Left renal pelvis (tissue), 4 donors: ENCODE measurements around the gene CGB3. TPM values are rescaled to one million over a fixed set of nuclear protein-coding genes. Genes with fewer than 3 reads are reported as not detected.

ENCODE experiments used
- DNase-seq, 4 donors: peaks; one replicate each; pipeline ENCODE4 v3.0.0-alpha.2; 2013; ENCODE audit warnings: low read depth in 4 of 4, low spot score in 3 of 4
- polyA plus RNA-seq, 4 donors: library from polyadenylated mRNA; unstranded; fragments of 120-200 nt; gene quantifications; one replicate each; pipeline ENCODE4 v1.2.1, GENCODE V29; 2013; ENCODE audit not compliant: insufficient read length in 4 of 4

CGB3 gene
- polyA plus RNA-seq, 4 donors = 0.26 TPM; not detected in 3

DNA sequence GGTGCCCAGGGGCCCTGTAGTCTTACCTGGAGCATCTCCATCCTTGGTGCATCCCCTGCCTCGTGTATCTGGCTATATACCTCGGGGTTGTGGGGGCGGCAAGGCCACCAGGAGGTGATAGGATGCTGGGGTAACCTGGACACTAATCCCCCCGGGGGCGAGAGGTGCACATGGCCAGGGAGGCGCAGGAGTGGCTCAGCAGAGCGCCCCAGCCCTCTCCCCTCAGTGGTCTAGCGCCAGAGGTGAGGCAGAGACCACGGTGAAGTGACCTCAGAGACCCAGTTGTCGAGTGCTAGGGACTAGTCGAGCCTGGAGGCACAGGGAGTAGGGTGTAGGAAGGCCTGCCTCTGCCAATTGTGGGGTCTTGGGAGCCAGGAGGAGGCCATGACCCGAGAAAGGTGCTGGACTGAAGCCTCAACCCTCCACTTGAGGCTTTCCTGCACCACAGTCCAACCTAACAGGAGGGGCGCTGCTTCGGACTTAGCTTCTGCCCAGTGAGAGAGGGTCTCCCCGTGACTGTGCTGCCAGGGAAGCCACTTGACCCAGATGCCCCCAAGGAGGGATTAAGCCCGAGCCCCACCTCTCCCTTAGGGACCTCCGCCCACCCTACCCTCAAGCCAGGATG lies 7.0 kb downstream of the CGB3 start, which contains the start of gene LHB:
LHB (minus strand) TSS at position 51 of the 625 bp plus-strand sequence; CDS start at position 41, 10 bp downstream.
- no peak for DNase-seq

DNA sequence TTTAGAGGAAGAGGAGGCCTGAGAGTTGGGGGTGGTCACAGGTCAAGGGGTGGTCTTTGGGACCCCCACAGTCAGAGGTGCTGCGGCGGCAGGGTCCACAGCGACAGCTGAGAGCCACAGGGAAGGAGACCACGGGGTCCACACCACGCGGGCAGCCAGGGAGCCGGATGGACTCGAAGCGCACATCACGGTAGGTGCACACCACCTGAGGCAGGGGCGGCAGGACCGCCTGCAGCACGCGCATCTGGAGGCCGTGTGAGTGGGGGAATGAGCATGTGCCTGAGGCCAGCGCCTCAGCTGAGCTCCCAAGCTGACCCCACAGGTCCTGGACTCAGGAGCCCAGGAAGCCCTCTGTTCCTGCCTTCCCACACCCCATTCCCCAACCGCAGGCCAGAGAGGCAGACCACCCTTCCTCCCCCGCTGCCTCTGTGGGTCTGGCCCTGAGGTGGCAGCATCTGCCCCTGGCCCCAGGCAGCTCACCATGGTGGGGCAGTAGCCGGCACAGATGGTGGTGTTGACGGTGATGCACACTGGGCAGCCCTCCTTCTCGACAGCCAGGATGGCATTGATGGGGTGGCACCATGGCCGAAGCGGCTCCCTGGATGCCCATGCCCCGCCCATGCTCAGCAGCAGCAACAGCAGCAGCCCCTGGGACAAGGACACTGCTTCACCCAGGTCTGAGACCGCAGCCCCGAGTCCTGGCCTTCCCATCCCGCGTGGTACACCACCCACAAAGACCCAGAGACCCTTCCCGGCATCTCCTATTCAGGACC lies 7.9 kb downstream of the CGB3 start:
- DNase-seq = no peak

DNA sequence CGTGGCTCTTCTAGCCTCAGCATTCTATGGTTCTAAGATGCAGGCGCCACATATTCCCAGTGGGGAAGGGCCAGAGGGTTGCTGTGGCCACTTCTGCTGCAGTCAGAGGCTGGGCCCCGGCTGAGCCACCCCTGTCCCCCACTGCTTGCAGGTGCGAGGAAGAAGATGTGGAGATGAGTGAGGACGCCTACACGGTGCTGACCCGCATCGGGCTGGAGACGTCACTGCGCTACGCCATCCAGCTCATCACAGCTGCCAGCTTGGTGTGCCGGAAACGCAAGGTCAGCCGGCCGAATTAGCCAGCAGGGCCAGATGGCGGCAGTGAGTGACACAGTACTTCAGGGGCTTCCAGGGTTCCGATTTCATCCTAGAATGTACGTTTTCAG lies 9.3 kb downstream of the CGB3 start:
- no peak for DNase-seq

DNA sequence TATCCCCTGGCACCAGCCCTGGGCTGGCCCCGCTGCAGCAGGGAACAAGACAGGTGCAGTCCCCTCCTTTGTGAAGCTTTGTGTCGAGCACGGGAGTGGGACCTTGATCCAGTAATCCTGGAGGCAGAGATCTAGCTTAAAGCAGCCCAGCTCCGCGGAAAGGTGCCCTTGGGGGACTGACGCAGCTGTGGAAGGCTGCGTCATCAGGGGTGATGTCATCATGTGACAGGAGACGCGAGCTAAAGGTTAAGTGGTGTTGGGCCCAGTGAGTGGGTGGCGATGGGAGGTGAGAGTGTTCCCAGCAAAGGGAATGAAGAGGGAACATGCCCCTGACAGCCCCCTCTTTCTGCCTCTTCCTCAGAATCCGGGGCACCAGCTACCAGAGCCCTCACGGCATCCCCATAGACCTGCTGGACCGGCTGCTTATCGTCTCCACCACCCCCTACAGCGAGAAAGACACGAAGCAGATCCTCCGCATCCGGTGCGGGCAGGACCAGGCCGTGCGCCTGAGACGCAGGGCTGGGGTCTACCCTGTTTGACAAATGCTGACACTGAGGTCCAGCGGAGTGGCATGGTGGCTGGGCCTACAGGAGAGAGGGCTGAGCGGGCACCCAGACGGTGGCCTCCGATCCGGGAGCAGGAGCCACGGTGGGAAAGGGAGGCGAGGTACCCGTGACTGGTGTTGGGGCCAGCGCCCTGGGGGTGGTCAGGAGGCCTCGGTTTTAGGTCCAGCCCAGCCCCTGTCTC lies 9.8 kb downstream of the CGB3 start:
- no peak for DNase-seq

DNA sequence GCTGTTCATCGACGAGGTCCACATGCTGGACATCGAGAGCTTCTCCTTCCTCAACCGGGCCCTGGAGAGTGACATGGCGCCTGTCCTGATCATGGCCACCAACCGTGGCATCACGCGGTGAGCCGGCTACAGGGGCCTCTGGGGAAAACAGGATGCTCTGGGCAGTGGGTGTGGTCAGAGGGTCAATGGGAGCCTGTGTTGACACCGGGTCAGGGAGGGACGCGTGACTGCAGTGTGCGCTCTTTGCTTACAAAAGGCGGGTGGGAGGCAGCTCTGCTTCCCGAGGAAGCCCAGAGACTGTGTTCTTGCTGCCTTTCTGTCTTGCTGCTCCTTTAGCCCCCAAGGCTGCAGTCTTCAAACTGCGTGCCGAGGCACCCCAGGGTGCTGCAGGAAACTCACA lies 12.9 kb downstream of the CGB3 start:
- DNase-seq = no peak

DNA sequence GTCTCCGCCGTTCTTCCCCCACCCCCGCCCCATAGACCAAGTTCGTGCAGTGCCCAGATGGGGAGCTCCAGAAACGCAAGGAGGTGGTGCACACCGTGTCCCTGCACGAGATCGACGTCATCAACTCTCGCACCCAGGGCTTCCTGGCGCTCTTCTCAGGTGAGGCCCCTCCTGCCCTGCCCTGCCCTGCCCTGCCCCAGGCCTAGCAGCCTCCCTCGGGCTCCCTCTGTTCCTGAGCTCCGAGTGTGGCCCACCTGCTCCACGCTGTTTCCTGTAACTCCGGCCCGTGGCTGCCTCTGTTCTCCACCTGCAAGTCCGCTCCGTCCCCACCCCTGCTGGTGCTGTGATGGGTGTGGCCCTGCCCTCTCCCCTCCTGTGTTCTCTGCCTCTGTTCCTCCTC lies 13.7 kb downstream of the CGB3 start:
- DNase-seq = no peak

DNA sequence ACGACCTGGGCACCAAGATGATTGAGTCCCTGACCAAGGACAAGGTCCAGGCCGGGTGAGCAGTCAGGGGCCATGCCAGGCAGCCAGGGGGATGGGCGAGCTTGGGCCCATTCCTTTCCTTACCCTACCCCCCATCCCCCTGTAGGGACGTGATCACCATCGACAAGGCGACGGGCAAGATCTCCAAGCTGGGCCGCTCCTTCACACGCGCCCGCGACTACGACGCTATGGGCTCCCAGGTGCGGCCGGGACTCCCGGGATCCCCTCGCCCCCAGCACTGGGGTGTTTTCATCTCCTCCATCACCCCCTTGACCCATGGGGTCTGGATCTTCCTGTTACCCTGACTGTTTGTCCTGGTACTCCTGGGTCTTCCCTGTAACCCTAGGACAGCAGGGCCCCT lies 14.3 kb downstream of the CGB3 start:
- DNase-seq = no peak

DNA sequence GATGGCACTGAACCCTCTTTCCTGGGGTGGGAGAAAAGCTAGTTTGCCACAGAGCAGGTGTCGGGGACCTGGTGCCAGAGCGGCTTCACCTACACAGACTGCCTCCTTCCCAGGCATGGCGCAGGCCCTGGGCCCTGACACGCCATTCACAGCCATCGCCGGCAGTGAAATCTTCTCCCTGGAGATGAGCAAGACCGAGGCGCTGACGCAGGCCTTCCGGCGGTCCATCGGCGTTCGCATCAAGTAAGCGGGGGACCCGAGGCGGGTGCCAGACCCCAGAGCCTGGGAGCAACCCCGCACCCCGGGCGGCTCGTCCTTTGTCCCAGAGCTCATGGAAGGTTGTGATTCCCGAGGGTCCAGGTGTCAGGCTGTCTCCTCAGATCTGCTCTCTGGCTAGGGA lies 17.2 kb downstream of the CGB3 start:
- DNase-seq = no peak

DNA sequence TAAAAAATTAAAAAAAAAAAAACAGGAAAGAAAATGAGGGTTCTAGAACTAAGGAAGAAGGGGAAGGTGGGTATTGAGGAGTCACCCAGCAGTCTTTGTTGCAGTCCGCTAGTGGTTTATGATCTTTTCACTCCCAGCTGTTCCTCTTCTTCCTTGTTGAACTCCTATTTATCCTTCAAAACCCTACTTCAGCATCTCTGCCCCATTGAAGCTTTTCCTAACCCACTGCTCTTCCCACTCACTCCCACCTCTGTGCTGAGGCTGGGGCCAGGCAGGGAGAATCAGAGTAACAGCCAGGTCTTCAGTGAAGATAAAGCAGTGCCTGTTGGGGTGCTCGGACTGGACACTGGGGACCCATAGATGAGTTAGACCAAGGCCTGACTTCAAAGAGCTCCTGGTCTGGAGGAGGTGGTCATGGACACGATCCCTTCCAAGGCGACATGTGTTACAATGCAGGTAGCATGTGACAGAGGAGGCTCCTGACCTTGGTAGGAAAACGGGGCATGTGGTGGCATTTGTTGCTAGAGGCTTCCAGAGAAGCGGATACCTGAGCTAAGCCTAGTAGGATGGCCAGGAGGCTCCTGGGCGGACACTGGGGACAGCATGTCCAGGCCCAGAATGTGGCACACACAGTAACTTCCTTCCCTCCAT lies 19.0 kb downstream of the CGB3 start:
- DNase-seq = no peak

DNA sequence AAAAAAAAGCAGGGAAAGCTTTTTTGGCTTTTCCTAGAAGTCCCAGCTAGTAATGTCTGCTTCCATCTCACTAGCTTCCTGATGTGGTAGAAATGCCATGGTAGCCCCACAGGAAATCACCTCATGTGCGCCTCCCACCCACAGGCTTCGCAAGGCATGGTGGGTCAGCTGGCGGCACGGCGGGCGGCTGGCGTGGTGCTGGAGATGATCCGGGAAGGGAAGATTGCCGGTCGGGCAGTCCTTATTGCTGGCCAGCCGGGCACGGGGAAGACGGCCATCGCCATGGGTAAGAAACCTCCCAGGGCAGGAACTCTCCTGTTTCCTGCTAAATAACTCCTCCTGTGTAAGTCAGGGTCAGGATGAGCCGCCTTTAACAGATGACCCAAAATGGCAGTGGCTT lies 20.0 kb downstream of the CGB3 start:
- DNase-seq = no peak

DNA sequence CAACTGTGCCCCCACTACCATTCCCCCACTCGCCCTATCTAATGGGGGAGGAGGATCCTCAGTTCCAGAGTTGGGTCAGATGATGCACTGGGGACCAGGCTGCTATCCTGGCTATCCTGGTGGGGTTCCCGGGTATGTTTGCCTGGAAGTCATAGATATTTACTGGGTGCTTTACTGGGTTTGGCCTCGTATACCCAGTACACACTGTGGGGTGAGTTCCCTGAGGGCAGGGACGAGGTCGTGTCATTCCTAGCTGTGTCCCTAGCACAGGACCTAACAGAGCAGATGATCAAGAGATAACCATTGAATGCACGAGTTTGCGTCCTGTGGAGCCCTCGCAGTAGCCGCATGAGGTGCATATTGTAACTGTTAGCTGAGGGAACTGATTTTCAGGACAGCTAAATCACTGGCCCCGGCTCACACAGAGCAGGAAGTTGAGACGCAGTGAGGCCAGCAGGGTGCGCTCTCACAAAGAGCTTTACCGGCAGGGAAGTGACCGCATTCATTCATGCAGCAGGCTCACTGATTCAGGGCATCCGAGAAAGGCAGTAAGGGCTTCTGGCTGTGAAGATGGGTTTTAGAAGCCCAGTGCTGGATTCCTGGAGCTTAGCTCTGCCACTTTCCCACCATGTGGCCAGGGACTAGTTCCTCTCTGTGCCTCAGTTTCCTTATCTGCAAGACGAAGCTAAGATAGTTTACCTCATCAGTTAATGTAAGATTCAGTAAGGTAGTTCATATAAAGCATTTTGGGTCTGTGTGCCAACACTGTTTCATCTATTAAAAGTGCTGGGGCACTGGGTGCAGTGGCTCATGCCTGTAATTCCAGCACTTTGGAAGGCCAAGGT lies 24.4 kb downstream of the CGB3 start:
- no peak for DNase-seq

DNA sequence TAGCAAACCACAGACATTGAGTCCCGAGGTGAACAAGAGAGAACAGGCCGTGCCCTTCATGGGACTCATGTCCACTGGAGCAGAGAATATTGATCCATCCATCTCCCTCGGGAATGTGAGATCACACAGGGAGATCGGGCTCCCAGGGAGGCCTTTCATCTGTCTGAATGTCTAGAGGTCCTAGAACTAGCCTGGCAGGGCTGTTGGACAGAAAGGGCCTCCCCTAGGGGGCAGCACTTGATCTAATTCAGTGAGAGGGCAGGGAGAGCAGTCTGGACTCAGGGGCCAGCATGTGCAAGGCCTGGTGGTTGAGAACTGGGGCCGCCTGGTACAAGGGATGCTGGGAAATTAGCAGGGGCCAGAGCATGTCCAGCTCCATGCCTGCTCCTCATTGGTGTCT lies 26.2 kb downstream of the CGB3 start:
- DNase-seq = no peak

DNA sequence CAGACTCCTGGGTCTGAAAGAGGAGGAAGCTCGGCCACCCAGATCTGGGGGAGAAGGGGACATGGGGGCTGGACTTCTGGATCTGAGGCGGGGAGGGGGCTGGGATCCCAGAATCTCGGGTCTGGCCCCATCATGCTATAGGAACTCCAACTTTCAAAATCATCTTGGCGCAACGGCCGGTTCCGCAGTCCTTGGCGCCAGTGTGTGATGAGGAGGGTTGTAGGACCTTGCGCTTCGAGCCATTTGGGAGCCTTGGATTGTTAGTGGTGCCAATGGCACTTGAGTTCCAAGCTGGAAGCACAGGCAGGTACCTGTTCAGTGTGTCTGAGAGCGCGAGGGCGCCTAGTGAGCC lies 30.1 kb downstream of the CGB3 start:
- no peak for DNase-seq

DNA sequence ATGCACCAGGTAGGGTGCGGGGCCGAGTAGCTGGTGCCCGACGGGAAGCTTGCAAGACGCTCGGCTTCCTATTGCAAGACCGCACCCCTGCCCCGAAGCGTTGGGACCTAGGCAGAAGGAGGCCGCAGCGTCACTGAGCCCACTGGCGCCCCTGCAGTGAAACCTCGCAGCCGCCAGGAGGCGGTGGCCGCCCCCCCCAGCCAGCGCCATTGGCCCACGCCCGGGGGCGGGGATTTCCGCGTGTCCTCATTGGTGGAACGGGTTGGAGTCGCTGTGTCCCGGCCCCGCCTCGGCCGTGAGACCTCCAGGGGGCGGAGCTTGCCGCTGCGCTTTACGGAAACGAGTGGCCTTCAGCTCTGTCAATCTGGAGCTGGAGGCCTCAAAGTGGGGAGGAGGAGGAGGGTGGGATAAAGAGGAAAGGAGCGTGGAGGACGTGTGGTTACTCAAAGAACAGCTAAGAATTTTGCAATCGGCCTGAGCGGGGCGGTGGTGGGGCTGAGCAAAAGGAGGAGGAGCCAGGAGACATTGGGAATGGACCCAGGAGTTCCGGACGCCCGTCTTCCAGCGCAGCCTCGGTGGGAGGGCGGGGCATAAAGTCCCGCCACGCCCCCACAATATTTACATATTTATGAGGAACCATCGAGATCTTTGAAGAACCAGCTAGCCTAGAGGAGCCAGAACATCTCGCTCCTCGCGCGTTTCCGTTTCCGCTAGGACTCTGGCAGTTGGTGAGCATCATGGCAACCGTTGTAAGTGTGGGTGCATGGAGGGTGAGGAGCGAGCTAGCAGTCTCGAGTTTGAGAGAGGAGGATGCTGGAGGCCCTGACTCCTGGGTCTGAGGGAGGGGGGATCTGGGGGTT lies 30.7 kb downstream of the CGB3 start, which contains the start of the genes GYS1 and RUVBL2:
GYS1 (minus strand) TSS at position 135 of the 860 bp plus-strand sequence. CDS start 197 bp downstream, outside the sequence.
RUVBL2 (plus strand) TSS at position 713 of the 860 bp plus-strand sequence; CDS start at position 738, 25 bp downstream.
- DNase-seq = peak; percentile 98 to 99 (median 99)

DNA sequence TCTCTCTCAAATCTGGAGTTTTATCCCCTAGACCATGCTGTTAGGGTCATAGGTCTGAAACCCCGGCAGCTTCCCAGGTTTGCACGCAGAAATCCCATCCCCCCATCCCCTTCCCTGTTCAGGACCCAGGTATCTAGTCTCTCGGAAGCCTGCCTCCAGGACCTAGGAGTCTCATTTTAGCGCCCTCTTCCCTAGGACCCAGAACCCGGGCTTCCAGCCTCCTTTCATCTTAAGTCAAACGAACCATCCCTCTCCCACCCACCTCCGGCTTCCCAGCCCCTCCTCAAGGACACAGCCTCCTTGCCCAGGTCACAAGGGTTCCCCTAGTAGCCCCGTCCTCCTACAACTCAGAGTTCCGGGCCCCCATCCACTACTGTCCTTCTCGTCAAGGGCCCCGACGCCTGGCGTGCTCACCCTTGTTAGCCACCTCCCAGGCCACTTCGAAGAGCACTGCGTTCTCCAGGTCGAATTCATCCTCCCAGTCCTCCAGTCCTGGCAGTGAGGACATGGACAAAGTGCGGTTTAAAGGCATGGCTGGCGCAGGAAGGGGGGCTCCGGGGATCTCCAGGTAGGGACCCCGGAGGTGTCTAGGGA lies 31.5 kb downstream of the CGB3 start:
- no peak for DNase-seq

DNA sequence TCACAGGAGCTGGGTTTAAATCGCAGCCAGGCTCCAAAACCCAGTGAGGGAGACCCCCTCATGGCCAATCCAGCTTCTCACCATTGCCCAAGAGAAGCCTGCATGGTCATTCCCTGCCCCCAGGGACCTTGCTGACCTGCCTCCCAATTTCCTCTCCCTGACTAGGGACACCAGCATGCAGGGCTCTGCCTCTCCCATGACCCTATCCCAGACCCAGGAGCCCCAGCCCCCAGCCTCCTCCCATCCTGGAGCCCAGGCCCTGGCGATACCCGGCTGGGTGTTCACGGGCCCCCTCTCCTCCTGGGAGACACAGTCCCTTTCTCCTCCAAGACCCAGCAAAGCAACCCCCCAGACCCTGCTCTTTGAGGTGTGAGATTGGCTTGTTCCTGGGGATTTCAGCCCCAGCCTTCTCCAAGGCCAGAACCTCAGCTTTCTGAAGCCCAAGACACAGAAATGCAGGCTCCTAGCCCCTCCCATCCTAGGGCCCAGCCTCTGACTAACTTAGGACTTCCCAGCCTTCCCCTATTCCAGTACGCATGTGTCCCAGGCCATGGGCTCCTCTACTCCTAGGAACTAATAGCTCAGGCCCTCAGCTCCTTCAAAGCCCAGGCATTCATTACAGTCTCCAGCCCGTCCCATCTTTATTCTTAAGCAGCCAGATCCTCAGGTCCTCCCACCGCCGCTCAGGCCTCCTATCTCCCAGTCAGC lies 32.1 kb downstream of the CGB3 start:
- peak in 2 of 4 donors; percentile 31 to 53 for DNase-seq

DNA sequence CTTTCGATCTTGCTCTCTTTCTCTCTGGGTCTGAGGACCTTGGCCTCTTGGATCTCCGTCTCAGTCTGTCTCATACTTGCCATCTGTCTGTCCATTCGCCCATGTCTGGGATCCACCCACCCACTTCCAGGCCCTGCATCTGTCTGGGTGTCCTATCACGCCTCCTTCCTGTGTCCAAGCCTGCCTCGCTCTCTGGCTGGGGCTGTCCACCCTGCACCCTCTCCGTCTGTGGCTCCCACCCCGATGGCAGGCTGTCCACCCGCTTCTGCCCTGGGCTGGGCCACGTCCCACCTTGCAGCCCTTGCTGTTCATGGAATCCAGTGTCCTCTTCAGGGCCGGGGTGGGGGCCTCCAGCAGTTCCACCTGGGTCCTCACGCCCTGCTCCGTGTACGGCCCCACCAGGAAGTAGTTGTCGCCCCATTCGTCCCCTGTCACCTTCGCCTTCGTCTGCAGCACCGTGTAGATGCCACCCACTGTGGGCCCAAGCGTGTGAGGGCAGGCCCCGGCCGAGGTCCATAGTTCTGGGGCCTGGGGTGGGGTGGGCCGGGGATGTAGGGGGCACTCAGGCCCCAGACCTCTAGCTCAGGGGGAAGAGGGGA lies 33.0 kb downstream of the CGB3 start:
- DNase-seq = no peak

DNA sequence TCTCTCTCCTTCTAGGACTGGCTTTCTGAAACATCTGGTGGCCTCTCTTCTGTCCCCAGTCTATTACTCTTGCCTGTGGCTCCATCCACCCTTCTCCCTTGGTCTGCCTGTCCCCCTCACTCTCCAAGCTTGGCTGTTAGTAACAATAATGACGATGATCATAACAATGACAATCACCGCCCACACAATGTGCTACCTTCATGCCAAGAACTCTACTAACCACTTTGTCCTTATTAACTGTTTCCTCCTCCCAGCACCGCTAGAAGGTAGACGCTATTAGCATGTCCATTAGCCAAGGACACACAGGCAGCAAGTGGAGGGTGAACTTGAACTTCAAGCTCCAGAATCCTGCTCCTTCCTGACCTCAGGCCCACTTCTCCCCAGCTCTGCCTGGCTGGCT lies 33.7 kb downstream of the CGB3 start:
- no peak for DNase-seq
